ENCODE measurements around the gene TSPAN13. TPM values are rescaled to one million over a fixed set of nuclear protein-coding genes. Genes with fewer than 3 reads are reported as not detected.

The TSPAN13 gene
- total RNA-seq, 2 donors from 2014 or later: 1.1 to 2.5 TPM

- Mint-ChIP-seq H3K4me3 (no peak overlapping the region), H3K9me3 (peaks cover 4% of the 10 kb centered on the region), H3K4me1 (no peaks in the 10 kb centered on the region), H3K27me3 (peaks cover 23% of the 10 kb centered on the region), H3K27ac (no peak overlapping the region), H3K36me3 (ENCODE audit: low read depth) (no peaks in the 10 kb centered on the region)
- no peak for ATAC-seq (replicated peaks)
Measured at GRCh38 chr7:16826060-16826459, 72.5 kb downstream of the TSPAN13 start.

GRCh38 chr7:16833373-16833772, 79.8 kb downstream of the TSPAN13 start:
- Mint-ChIP-seq H3K27me3 (peaks cover 15% of the 10 kb centered on the region), H3K27ac (no peak overlapping the region), H3K9me3 (peaks cover 4% of the 10 kb centered on the region), H3K36me3 (ENCODE audit: low read depth) (no peaks in the 10 kb centered on the region), H3K4me3 (no peak overlapping the region), H3K4me1 (no peaks in the 10 kb centered on the region)
- no peak for ATAC-seq (replicated peaks)

Other genes with a start within 250 kb of the TSPAN13 start
- gene LRRC72, start 226.9 kb upstream of the TSPAN13 start, total RNA-seq: not detected
- gene ANKMY2, start 108.0 kb upstream of the TSPAN13 start, total RNA-seq: 10 to 100 TPM; 10.0 to 10.2 TPM
- gene BZW2, start 107.6 kb upstream of the TSPAN13 start, total RNA-seq: 10 to 100 TPM; 40.4 to 94.2 TPM
- gene AGR2, start 51.2 kb downstream of the TSPAN13 start, total RNA-seq: not detected
- gene AGR3, start 128.2 kb downstream of the TSPAN13 start, total RNA-seq: not detected

Data from activated T-helper 17 cell treated with anti-CD3 and anti-CD28 coated beads, Interleukin-2, amount 50 U/mL, for 72 hours (primary cell).